ENCODE data around the gene RNF175. TPM values are rescaled to one million over a fixed set of nuclear protein-coding genes. Genes with fewer than 3 reads are reported as not detected.

The RNF175 gene
- total RNA-seq, 3 donors from 2014 or later = 0.63 TPM; not detected in 2

DNA sequence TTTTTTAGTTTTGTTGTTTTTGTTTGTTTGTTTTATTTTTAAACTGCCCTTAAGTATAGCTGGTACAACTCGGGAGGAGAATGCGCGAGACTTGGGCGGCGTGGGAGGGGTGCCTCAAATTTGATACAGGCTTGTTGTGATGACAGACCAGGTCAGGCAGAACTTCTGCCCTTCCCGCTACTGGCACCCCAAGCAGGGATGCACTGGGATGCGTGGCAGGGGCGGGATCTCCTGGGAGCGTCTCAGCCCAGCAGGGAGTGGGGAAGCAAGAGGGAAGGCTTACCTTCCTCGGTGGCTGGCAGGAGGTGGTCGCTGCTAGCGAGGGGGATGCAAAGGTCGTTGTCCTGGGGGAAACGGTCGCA lies 28.2 kb upstream of the RNF175 start:
- H3K4me3 ChIP-seq = no peak overlapping the region
- no peak for TF ChIP-seq CTCF (IDR thresholded peaks at IDR 0.05)

DNA sequence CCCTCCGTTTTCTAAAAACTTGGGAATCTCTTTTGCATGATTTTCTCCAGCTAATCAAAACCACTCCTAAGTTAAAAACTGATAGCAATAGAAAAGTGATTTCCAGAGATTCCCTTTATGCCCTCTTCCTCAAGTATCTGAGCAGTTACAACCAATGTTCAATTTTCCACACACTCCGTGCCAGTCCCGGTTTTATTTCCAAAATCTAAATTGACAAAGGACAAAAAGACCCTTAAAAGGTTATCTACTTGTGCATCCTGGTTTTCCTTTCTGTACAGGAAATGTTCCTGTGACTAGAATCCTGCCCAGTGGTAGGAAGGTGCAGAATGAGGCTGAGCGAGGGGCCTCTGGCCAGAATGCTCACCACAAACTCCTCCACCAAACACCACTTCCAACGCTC lies 27.8 kb upstream of the RNF175 start:
- DNase-seq (no peak), ATAC-seq (no peak)
- Histone ChIP-seq H3K36me3 (ENCODE audit: low read depth) (no peaks in the 10 kb centered on the region), H3K9me3 (no peaks in the 10 kb centered on the region), H3K4me1 (ENCODE audit: low read depth) (peaks cover 19% of the 10 kb centered on the region), H3K4me3 (no peak overlapping the region)
- TF ChIP-seq CTCF (IDR thresholded peaks at IDR 0.05) = no peak
- intact Hi-C loops (cut with DNase I, micrococcal nuclease) = no loop called here

More for the DNA sequence above, 28.2 kb upstream of the RNF175 start:
- Histone ChIP-seq H3K4me1 (ENCODE audit: low read depth) (peaks cover 19% of the 10 kb centered on the region), H3K36me3 (ENCODE audit: low read depth) (no peaks in the 10 kb centered on the region), H3K9me3 (no peaks in the 10 kb centered on the region)
- peak in 1 of 3 donors; percentile 38 for DNase-seq
- ATAC-seq = no peak
- intact Hi-C loops (cut with DNase I, micrococcal nuclease) = no loop called here

DNA sequence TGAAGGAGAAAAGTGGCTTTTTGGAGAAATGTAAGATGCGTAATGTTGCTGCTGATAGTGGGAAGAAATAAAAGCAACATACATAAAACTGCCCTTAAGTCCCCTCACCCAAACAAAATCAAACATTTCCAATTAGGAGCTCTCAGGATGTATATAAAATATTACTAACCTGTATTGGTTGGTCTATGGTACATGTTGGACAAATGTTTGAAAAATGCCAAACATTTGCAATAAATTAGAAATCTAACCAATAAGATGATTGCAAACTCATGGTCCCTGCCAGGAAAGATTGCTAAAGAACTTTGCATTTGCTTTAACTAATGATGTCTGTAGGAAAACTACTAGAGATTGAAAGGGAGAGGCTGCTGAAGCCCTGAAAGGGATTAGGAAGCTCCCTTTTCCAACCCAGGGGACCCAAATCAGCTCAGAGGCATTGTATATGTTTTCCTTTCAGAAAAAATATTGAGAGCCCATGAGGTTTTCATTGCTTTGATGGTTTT lies 27.3 kb upstream of the RNF175 start:
- no peak overlapping the region for H3K4me3 ChIP-seq
- intact Hi-C loops (cut with DNase I, micrococcal nuclease) = no loop called here
- no peaks in the 10 kb centered on the region for H3K36me3 ChIP-seq (ENCODE audit: low read depth)
- H3K4me1 ChIP-seq (ENCODE audit: low read depth) = peaks cover 14% of the 10 kb centered on the region
- no peak for TF ChIP-seq CTCF (IDR thresholded peaks at IDR 0.05)
- no peaks in the 10 kb centered on the region for H3K9me3 ChIP-seq
- no peak for DNase-seq
- ATAC-seq = no peak

DNA sequence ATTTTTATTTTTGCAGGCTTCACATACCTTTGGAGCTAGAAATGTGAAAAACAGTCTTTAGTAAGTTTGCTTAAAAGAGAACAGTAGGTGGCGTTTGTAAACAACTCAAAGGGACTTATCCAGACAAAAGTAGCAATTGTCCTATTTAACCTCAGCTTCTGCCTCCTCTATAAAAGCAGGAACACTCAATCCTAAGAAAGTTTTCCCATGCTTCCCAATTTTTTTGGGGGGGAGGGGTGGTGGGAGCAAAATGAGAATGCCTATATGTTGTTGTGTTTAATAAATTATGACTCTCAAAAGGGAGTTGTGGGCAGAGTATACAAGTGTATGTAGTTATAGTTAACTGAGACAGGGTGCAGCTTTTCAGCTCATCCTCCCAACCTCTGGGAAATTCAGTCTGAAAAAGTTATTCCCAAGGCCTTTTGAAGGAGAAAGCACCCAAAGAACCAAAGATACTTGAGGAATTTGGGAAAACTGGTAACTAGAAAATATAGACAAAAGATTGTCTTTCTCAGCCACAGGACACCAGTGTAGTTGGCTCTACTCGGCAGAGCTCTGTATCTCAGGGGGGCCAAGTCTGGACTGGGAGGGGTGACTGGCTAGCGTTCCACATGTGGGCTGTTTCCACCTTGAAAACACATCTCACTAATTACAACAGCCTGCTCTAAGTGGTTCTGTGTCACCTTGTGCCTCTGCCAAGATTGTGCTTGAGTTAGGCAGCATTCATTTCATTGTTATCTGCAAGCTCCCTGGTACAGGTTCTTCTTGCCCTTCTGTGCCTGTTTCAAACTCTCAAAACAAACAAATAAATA lies 26.3 kb upstream of the RNF175 start:
- ATAC-seq (no peak), DNase-seq (no peak)
- Histone ChIP-seq H3K9me3 (no peaks in the 10 kb centered on the region), H3K4me1 (ENCODE audit: low read depth) (peaks cover 7% of the 10 kb centered on the region), H3K36me3 (ENCODE audit: low read depth) (no peaks in the 10 kb centered on the region), H3K4me3 (no peak overlapping the region)
- no peak for TF ChIP-seq CTCF (IDR thresholded peaks at IDR 0.05)
- intact Hi-C loops (cut with DNase I, micrococcal nuclease) = no loop called here

GRCh38 chr4:153784166-153784699 lies 24.4 kb upstream of the RNF175 start:
- ATAC-seq (no peak), DNase-seq (no peak)
- Histone ChIP-seq H3K4me3 (no peak overlapping the region), H3K9me3 (no peaks in the 10 kb centered on the region), H3K4me1 (ENCODE audit: low read depth) (no peaks in the 10 kb centered on the region), H3K36me3 (ENCODE audit: low read depth) (no peaks in the 10 kb centered on the region)
- TF ChIP-seq CTCF (IDR thresholded peaks at IDR 0.05) = no peak
- intact Hi-C loops (cut with DNase I, micrococcal nuclease) = no loop called here

Data from mucosa of descending colon (tissue), 3 donors.